Nephron (organoid): ENCODE measurements around the gene CD48.
"Not testable (repeated sequence)": the region's sequence is repeated elsewhere in the genome, so short reads cannot be mapped to it uniquely, and the experiment has no call there.

Source experiments
- H3K27ac Mint-ChIP-seq, 3 experiments: 2 replicates each; pipeline ENCODE4 v1.8.0; 2020; ENCODE audit warnings: mixed read lengths in 3 of 3, mild to moderate bottlenecking in 2 of 3, moderate library complexity in 1 of 3
- H3K27me3 Mint-ChIP-seq: 2 replicates; pipeline ENCODE4 v1.8.0; 2021; ENCODE audit warnings: low read depth, mild to moderate bottlenecking, moderate library complexity, mixed read lengths
- H3K36me3 Mint-ChIP-seq: 2 replicates; pipeline ENCODE4 v1.8.0; 2020; ENCODE audit warnings: low read depth, mixed read lengths
- H3K4me1 Mint-ChIP-seq: 2 replicates; pipeline ENCODE4 v1.8.0; 2020; ENCODE audit warnings: mixed read lengths
- H3K4me3 Mint-ChIP-seq, 3 experiments: 2 replicates each; pipeline ENCODE4 v1.8.0; 2020; ENCODE audit warnings: mild to moderate bottlenecking in 3 of 3, mixed read lengths in 3 of 3, moderate library complexity in 2 of 3
- H3K9me3 Mint-ChIP-seq: 2 replicates; pipeline ENCODE4 v1.8.0; 2020; ENCODE audit warnings: mixed read lengths
- TF ChIP-seq, protein P1 (sequence below), 3 experiments: fragments of 200-600 bp; sonication (generic); IDR thresholded peaks; one replicate each; pipeline ENCODE4 v1.5.0; 2021; ENCODE audit warnings: antibody characterized with exemption in 3 of 3; ENCODE audit not compliant: unreplicated experiment in 3 of 3

Gene CD48

DNA sequence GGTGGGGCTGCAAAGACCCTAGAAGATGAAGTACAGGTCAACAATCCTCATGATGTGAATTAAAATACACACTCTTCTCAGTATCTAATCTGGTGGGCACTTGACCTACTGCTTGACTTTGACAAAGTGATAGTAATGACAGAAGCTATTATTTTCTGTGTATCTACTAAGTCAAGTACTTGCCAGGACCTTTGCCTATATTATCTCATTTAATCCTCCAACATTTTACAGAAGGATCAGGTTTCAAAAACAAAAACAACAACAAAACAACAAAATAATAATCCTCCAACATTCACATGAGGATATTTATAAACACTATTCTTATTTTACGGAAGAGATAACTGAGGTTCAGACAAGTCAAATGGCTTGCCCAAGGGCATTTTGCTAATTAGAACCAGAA lies 4.4 kb upstream of the CD48 start:
- Mint-ChIP-seq H3K4me1 (no peaks in the 10 kb centered on the region), H3K4me3 (no peak overlapping the region), H3K27me3 (peaks cover 5% of the 10 kb centered on the region), H3K36me3 (no peaks in the 10 kb centered on the region), H3K27ac (no peak overlapping the region), H3K9me3 (peaks cover 3% of the 10 kb centered on the region)
- TF ChIP-seq, protein P1, sequence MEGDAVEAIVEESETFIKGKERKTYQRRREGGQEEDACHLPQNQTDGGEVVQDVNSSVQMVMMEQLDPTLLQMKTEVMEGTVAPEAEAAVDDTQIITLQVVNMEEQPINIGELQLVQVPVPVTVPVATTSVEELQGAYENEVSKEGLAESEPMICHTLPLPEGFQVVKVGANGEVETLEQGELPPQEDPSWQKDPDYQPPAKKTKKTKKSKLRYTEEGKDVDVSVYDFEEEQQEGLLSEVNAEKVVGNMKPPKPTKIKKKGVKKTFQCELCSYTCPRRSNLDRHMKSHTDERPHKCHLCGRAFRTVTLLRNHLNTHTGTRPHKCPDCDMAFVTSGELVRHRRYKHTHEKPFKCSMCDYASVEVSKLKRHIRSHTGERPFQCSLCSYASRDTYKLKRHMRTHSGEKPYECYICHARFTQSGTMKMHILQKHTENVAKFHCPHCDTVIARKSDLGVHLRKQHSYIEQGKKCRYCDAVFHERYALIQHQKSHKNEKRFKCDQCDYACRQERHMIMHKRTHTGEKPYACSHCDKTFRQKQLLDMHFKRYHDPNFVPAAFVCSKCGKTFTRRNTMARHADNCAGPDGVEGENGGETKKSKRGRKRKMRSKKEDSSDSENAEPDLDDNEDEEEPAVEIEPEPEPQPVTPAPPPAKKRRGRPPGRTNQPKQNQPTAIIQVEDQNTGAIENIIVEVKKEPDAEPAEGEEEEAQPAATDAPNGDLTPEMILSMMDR (IDR thresholded peaks at IDR 0.05; ENCODE audit: unreplicated experiment in 3 of 3) = no peak

DNA sequence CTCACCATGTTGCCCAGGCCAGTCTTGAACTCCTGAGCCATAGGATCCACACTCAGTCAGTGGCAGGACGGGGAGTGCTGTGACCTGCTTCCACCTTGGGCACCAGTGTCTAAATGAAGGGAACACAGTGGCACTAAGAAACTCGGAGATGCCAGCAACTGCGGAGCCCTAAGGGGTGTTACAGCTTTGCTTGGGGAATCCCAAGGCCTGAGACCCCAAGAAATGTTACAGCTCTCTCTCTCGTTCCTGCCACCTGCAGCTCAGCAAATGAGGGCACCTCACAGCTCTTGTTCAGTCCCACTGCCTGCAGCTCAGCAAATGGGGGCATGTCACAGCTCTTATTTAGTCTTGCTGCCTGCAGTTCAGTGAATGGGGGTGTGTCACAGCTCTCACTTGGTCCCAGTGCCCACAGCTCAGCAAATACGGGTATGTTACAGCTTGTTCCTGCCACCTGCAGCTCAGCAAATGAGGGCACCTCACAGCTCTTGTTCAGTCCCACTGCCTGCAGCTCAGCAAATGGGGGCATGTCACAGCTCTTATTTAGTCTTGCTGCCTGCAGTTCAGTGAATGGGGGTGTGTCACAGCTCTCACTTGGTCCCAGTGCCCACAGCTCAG lies 2.5 kb upstream of the CD48 start:
- not testable (repeated sequence) for H3K27ac Mint-ChIP-seq, H3K9me3 Mint-ChIP-seq, H3K4me3 Mint-ChIP-seq, H3K4me1 Mint-ChIP-seq, H3K27me3 Mint-ChIP-seq, H3K36me3 Mint-ChIP-seq

DNA sequence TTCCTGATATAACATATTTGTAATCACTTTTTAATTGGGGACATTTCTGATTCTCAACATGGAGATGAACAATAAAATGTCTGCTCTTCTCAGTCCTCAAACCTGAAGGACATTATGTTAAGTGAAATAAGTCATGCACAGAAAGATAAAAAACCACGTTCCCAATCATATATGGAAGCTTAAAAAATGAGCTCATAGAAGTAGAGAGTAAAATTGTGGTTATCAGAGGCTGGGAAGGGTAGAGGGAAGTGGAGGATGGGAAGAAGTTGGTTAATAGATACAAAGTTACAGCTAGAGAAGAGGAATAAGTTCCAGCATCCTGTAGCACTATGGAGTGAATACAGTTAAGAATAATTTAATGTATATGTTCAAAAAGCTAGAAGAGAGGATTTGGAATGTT lies 1.5 kb upstream of the CD48 start:
- H3K4me1 Mint-ChIP-seq = no peaks in the 10 kb centered on the region

DNA sequence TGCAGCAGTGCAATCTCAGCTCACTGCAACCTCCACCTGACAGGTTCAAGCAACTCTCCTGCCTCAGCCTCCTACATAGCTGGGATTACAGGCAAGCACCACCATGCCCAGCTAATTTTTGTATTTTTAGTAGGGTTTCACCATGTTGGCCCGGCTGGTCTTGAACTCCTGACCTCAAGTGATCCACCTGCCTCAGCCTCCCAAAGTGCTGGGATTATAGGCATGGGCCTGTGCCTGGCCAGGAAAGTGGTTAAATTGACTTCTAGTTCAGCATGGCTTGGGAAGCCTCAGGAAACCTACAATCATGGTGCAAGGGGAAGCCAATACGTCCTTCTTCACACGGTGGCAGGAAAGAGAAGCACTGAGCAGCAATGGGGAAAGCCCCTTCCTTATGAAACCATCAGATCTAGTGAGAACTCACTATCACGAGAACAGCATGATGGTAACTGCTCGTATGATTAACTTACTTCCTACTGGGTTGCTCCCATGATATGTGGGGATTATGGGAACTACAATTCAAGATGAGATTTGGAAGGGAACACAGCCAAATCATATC lies 981 bp upstream of the CD48 start:
- H3K27ac Mint-ChIP-seq, H3K9me3 Mint-ChIP-seq, H3K4me1 Mint-ChIP-seq, H3K4me3 Mint-ChIP-seq, H3K36me3 Mint-ChIP-seq, H3K27me3 Mint-ChIP-seq: not testable (repeated sequence)

More for the DNA sequence above, 1.5 kb upstream of the CD48 start:
- Mint-ChIP-seq H3K36me3 (no peaks in the 10 kb centered on the region), H3K4me3 (no peak overlapping the region), H3K9me3 (no peaks in the 10 kb centered on the region), H3K27ac (no peak overlapping the region), H3K27me3 (peaks cover 5% of the 10 kb centered on the region)
- TF ChIP-seq, protein P1 (IDR thresholded peaks at IDR 0.05; ENCODE audit: unreplicated experiment in 3 of 3) = no peak

DNA sequence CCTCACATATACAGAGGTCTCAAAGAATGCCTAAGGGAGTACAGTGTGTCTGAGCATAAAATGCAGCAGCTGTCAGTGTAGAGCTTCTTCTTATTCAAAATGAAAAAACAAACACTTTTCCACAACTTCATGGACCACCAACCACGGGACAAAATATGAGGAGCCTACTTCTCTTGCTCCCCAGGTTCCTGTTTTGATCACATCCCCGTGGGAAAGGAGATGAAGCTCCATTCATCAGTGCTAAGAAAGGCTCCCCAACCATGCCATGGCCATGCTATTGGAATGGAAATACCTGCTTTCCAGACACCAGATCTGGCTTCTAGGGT lies 383 bp downstream of the CD48 start:
- TF ChIP-seq, protein P1 (IDR thresholded peaks at IDR 0.05; ENCODE audit: unreplicated experiment in 3 of 3) = no peak
- Mint-ChIP-seq H3K36me3 (no peaks in the 10 kb centered on the region), H3K4me1 (no peaks in the 10 kb centered on the region), H3K4me3 (no peak overlapping the region), H3K27me3 (no peaks in the 10 kb centered on the region), H3K9me3 (no peaks in the 10 kb centered on the region), H3K27ac (no peak overlapping the region)

DNA sequence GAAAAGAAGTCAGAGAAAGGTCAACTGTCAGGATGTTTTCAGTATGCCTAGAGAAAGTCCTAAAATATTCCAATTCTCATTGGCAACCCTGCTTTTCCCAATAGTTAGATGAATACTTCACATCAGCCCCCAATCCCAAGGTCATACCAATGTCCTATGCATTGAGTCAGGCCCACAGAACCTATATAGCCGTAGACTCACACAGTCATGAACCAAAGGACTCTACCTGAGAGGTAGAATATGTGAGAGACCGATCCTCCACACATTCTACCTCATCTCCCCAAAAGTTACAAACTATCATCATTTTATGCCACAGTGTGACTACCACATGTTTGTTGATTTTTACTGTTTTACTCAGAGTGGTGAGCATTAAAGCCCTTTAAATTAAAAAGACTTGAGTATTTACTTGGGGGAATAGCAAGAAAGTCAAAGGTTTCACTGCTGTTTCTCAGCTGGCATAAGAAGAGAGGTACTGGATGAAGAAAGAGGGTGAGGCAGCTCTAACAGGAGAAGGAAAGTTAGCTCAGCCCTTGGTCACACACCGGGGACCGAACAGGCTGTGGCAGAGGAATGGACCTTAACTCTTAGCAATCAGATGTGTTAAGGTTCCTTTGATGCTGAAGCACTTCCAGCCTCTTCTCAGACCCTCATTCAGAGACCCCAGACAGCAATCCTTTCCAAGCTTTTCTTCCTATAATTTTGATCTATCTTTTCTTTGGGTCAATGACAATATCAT lies 937 bp downstream of the CD48 start:
- Mint-ChIP-seq H3K4me1 (no peaks in the 10 kb centered on the region), H3K27me3 (no peaks in the 10 kb centered on the region), H3K9me3 (no peaks in the 10 kb centered on the region), H3K4me3 (no peak overlapping the region), H3K27ac (no peak overlapping the region), H3K36me3 (no peaks in the 10 kb centered on the region)
- TF ChIP-seq, protein P1 (IDR thresholded peaks at IDR 0.05; ENCODE audit: unreplicated experiment in 3 of 3) = no peak

DNA sequence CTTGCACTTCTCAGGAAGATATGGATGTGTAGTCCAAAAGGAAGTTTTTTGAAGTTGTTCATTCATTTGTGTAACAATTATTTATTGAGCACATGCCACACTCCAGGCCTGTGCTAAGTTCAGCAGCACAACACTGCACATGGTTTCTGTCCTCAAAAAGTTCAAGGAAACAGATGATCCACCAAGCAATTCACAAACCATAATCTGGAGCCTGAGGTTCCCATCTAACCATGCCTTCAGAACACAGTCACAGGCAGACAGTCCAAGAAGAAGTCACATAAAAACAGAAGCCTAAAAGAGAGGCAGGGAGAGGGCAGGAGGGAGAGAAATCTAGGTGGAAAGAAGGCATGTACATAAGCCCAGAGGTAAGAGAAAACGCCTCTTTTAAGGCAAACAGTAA lies 1.9 kb downstream of the CD48 start:
- H3K27me3 Mint-ChIP-seq = no peaks in the 10 kb centered on the region
- H3K9me3 Mint-ChIP-seq = no peaks in the 10 kb centered on the region
- H3K4me1 Mint-ChIP-seq = no peaks in the 10 kb centered on the region
- H3K27ac Mint-ChIP-seq = no peak overlapping the region
- H3K4me3 Mint-ChIP-seq = no peak overlapping the region
- TF ChIP-seq, protein P1 (IDR thresholded peaks at IDR 0.05; ENCODE audit: unreplicated experiment in 3 of 3) = no peak
- no peaks in the 10 kb centered on the region for H3K36me3 Mint-ChIP-seq
